Neural cell (in vitro differentiated cells): ENCODE measurements around the gene NAE1. TPM values are rescaled to one million over a fixed set of nuclear protein-coding genes. Genes with fewer than 3 reads are reported as not detected.

Source experiments
- H2AFZ ChIP-seq: fragments of 200-600, 300-800 bp; sonication (generic), shearing (Covaris generic); 2 replicates; pipeline ENCODE4 v1.6.0; 2014; ENCODE audit warnings: low read depth, mild to moderate bottlenecking, antibody characterized with exemption, low read length, moderate library complexity
- H3F3A ChIP-seq: fragments of 200-600 bp; shearing (Covaris generic); 2 replicates; pipeline ENCODE4 v1.6.1; 2016; ENCODE audit warnings: mild to moderate bottlenecking, moderate library complexity, mixed read lengths, antibody characterized with exemption, low read length; ENCODE audit not compliant: insufficient read depth, poor library complexity, severe bottlenecking
- H3K27ac ChIP-seq: fragments of 200-600, 300-800 bp; sonication (generic), shearing (Covaris generic); 2 replicates; pipeline ENCODE4 v1.5.1; 2014; ENCODE audit warnings: mild to moderate bottlenecking, low read length, moderate library complexity
- H3K27me3 ChIP-seq: fragments of 300-800, 200-600 bp; sonication (generic), shearing (Covaris generic); 2 replicates; pipeline ENCODE4 v1.6.0; 2014; ENCODE audit warnings: mild to moderate bottlenecking, low read depth, low read length, moderate library complexity; ENCODE audit not compliant: insufficient read depth
- H3K36me3 ChIP-seq: fragments of 300-800, 200-600 bp; sonication (generic), shearing (Covaris generic); 2 replicates; pipeline ENCODE4 v1.5.1; 2014; ENCODE audit warnings: mild to moderate bottlenecking, antibody characterized with exemption, low read length, moderate library complexity; ENCODE audit not compliant: insufficient read depth
- H3K4me2 ChIP-seq: fragments of 300-800, 200-600 bp; sonication (generic), shearing (Covaris generic); 2 replicates; pipeline ENCODE4 v1.6.0; 2014; ENCODE audit warnings: mild to moderate bottlenecking, low read length
- H3K4me3 ChIP-seq: fragments of 300-800, 200-600 bp; sonication (generic), shearing (Covaris generic); 2 replicates; pipeline ENCODE4 v1.5.1; 2014; ENCODE audit warnings: mild to moderate bottlenecking, low read length, moderate library complexity
- H3K79me2 ChIP-seq: fragments of 200-600 bp; shearing (Covaris generic); replicated peaks from 2 replicates; pipeline ENCODE4 v1.6.0; 2014; ENCODE audit warnings: mild to moderate bottlenecking, low read length, moderate library complexity; ENCODE audit not compliant: insufficient read depth
- H3K9ac ChIP-seq: fragments of 300-800, 200-600 bp; sonication (generic), shearing (Covaris generic); 2 replicates; pipeline ENCODE4 v1.6.1; 2016; ENCODE audit warnings: mild to moderate bottlenecking, low read length, mixed read lengths
- H3K9me2 ChIP-seq: fragments of 200-600 bp; shearing (Covaris generic); 2 replicates; pipeline ENCODE4 v1.6.1; 2016; ENCODE audit warnings: mild to moderate bottlenecking, low read length, mixed read lengths; ENCODE audit not compliant: insufficient read depth
- H3K9me3 ChIP-seq: fragments of 200-600, 300-800 bp; sonication (generic), shearing (Covaris generic); 2 replicates; pipeline ENCODE4 v1.6.1; 2016; ENCODE audit warnings: mild to moderate bottlenecking, mixed run types, low read length, moderate library complexity, mixed read lengths
- H4K20me1 ChIP-seq: fragments of 200-600 bp; shearing (Covaris generic); 2 replicates; pipeline ENCODE4 v1.6.1; 2016; ENCODE audit warnings: mild to moderate bottlenecking, mixed run types; ENCODE audit not compliant: insufficient read depth
- EP300 ChIP-seq: fragments of 450-650 bp; conservative IDR thresholded peaks from 2 replicates; pipeline ENCODE4 v1.6.1; 2014; ENCODE audit warnings: antibody characterized with exemption, mild to moderate bottlenecking, moderate library complexity; ENCODE audit not compliant: poor library complexity, severe bottlenecking
- EZH2 ChIP-seq: fragments of 200-600, 300-800 bp; shearing (Covaris generic), sonication (generic); IDR thresholded peaks from 2 replicates; pipeline ENCODE4 v1.6.1; 2014; ENCODE audit warnings: antibody characterized with exemption, low read length, borderline replicate concordance, mild to moderate bottlenecking; ENCODE audit not compliant: insufficient read depth, poor library complexity, severe bottlenecking
- MXI1 ChIP-seq: fragments of 450-650 bp; conservative IDR thresholded peaks from 2 replicates; pipeline ENCODE4 v1.6.1; 2014; ENCODE audit warnings: antibody characterized with exemption, mild to moderate bottlenecking; ENCODE audit not compliant: poor library complexity, severe bottlenecking
- POLR2AphosphoS5 ChIP-seq: IDR thresholded peaks from 2 replicates; pipeline ENCODE4 v1.6.1; 2012
- RAD21 ChIP-seq: fragments of 450-650 bp; conservative IDR thresholded peaks from 2 replicates; pipeline ENCODE4 v1.6.1; 2014; ENCODE audit warnings: antibody characterized with exemption, mild to moderate bottlenecking, moderate library complexity
- REST ChIP-seq: IDR thresholded peaks from 2 replicates; pipeline ENCODE4 v1.6.1; 2012; ENCODE audit warnings: borderline replicate concordance
- SMC3 ChIP-seq: fragments of 450-650 bp; conservative IDR thresholded peaks from 2 replicates; pipeline ENCODE4 v1.6.1; 2014; ENCODE audit warnings: antibody characterized with exemption, mild to moderate bottlenecking, moderate library complexity; ENCODE audit not compliant: poor library complexity
- TAF1 ChIP-seq: IDR thresholded peaks from 2 replicates; pipeline ENCODE4 v1.6.1; 2012; ENCODE audit warnings: low read depth
- polyA plus RNA-seq: library from polyadenylated mRNA; depleted of rRNA; stranded (reverse); fragments of >200 nt; gene quantifications from 2 replicates; pipeline ENCODE4 v1.2.3, GENCODE V29; 2014
- TF ChIP-seq, protein P1 (sequence below): fragments of 450-650 bp; IDR thresholded peaks from 2 replicates; pipeline ENCODE4 v1.5.1; 2014; ENCODE audit warnings: antibody characterized with exemption, mild to moderate bottlenecking, moderate library complexity; ENCODE audit not compliant: poor library complexity, severe bottlenecking

The NAE1 gene
- polyA plus RNA-seq, 1 donor from 2014 or later: 227 TPM

- no peaks in the 10 kb centered on the region for H3K79me2 ChIP-seq
- H3K36me3 ChIP-seq: no peaks in the 10 kb centered on the region
- H3K4me2 ChIP-seq: no peak overlapping the region
- no peak overlapping the region for H3K9ac ChIP-seq
- H2AFZ ChIP-seq: no peak overlapping the region
- H3K4me3 ChIP-seq: no peak overlapping the region
- H3K27me3 ChIP-seq: peaks cover 47% of the 10 kb centered on the region
- no peak for TF ChIP-seq RAD21
- TF ChIP-seq, protein P1, sequence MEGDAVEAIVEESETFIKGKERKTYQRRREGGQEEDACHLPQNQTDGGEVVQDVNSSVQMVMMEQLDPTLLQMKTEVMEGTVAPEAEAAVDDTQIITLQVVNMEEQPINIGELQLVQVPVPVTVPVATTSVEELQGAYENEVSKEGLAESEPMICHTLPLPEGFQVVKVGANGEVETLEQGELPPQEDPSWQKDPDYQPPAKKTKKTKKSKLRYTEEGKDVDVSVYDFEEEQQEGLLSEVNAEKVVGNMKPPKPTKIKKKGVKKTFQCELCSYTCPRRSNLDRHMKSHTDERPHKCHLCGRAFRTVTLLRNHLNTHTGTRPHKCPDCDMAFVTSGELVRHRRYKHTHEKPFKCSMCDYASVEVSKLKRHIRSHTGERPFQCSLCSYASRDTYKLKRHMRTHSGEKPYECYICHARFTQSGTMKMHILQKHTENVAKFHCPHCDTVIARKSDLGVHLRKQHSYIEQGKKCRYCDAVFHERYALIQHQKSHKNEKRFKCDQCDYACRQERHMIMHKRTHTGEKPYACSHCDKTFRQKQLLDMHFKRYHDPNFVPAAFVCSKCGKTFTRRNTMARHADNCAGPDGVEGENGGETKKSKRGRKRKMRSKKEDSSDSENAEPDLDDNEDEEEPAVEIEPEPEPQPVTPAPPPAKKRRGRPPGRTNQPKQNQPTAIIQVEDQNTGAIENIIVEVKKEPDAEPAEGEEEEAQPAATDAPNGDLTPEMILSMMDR: no peak
- TF ChIP-seq POLR2AphosphoS5: no peak
- no peak for TF ChIP-seq EZH2
- no peaks in the 10 kb centered on the region for H3K9me3 ChIP-seq
- H3F3A ChIP-seq: no peaks in the 10 kb centered on the region
- no peak overlapping the region for H3K27ac ChIP-seq
- H3K9me2 ChIP-seq: no peaks in the 10 kb centered on the region
- H4K20me1 ChIP-seq: no peaks in the 10 kb centered on the region
Observed at GRCh38 chr16:66842765-66843164, 12.0 kb upstream of the NAE1 start.

DNA sequence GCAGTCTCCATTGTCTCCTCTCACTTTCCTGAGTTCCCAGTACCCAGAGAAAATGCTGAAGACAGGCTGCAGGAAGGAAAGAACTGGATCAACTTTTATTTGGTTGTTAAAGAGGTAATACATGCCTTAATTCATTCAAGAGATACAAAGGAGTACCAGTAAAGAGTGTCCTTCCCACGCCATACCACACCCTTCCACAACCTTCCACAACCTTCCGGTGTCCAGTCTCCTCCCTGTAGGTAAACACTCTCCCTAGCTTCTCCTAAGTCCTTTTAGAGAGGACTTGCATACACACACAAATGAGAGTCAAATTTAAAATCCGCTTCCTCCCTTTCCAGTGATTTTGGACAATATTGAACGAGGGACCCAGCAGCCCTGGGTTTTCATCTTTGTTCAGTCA is 10.6 kb upstream of the NAE1 start:
- Histone ChIP-seq H3K79me2 (no peaks in the 10 kb centered on the region), H3F3A (no peaks in the 10 kb centered on the region), H4K20me1 (no peaks in the 10 kb centered on the region), H2AFZ (no peak overlapping the region), H3K27me3 (peaks cover 36% of the 10 kb centered on the region), H3K27ac (no peak overlapping the region), H3K9ac (no peak overlapping the region), H3K9me2 (no peaks in the 10 kb centered on the region), H3K4me3 (no peak overlapping the region), H3K9me3 (no peaks in the 10 kb centered on the region), H3K36me3 (no peaks in the 10 kb centered on the region), H3K4me2 (no peak overlapping the region)
- no peak for TF ChIP-seq POLR2AphosphoS5
- TF ChIP-seq, protein P1: no peak
- TF ChIP-seq REST: no peak
- no peak for TF ChIP-seq EP300
- TF ChIP-seq EZH2: no peak
- TF ChIP-seq MXI1: no peak
- TF ChIP-seq TAF1: no peak
- no peak for TF ChIP-seq RAD21
- no peak for TF ChIP-seq SMC3
